ENCODE measurements around the gene SYT8. TPM values are rescaled to one million over a fixed set of nuclear protein-coding genes. Genes with fewer than 3 reads are reported as not detected.

The SYT8 gene
- total and polyA plus RNA-seq, 2 experiments from 2014 or later: not detected

GRCh38 chr11:1835671-1836010 is 851 bp downstream of the SYT8 start:
- H3K36me3 Mint-ChIP-seq (ENCODE audit: low read depth): no peaks in the 10 kb centered on the region
- Histone ChIP-seq H3K4me2 (no peak overlapping the region), H3K27ac (ENCODE audit: low read depth) (no peak overlapping the region), H3K9me2 (ENCODE audit: insufficient read depth) (no peaks in the 10 kb centered on the region), H3F3A (replicated peaks; ENCODE audit: low read depth) (no peaks in the 10 kb centered on the region), H3K27me3 (ENCODE audit: insufficient read depth) (no peaks in the 10 kb centered on the region), H2AFZ (no peak overlapping the region), H3K4me3 (no peak overlapping the region), H3K79me2 (replicated peaks; ENCODE audit: insufficient read depth) (no peaks in the 10 kb centered on the region), H3K36me3 (ENCODE audit: insufficient read depth) (no peaks in the 10 kb centered on the region), H4K20me1 (replicated peaks; ENCODE audit: insufficient read depth) (no peaks in the 10 kb centered on the region), H3K4me1 (ENCODE audit: insufficient read depth) (no peaks in the 10 kb centered on the region; the same call in 1 of the 2 replicates)
- H3K4me1 Mint-ChIP-seq: peaks cover 5% of the 10 kb centered on the region; the same call in 1 of the 3 replicates
- DNase-seq (ENCODE audit: low spot score): no peak
- H3K4me3 Mint-ChIP-seq: no peak overlapping the region
- H3K9me3 Mint-ChIP-seq: no peaks in the 10 kb centered on the region
- ATAC-seq: no peak
- H3K27me3 Mint-ChIP-seq (ENCODE audit: insufficient read depth, low read depth, poor library complexity): peaks cover 11% of the 10 kb centered on the region
- no peak overlapping the region for H3K27ac Mint-ChIP-seq
- TF ChIP-seq POLR2AphosphoS5 (IDR thresholded peaks at IDR 0.05; ENCODE audit: low read depth): no peak
- no peak for TF ChIP-seq ETS1 (IDR thresholded peaks at IDR 0.05)
- TF ChIP-seq CREB1 (CRISPR knock-in tag; IDR thresholded peaks at IDR 0.05; ENCODE audit: low read depth): no peak
- no peak for TF ChIP-seq CTCF (conservative IDR thresholded peaks at IDR 0.05; ENCODE audit: low read depth in 2 of 2)
- TF ChIP-seq NANOG (IDR thresholded peaks at IDR 0.05; ENCODE audit: borderline replicate concordance): no peak
- no peak for TF ChIP-seq ZNF331 (CRISPR knock-in tag; IDR thresholded peaks at IDR 0.05; ENCODE audit: low read depth)
- no peak for TF ChIP-seq EZH2 (IDR thresholded peaks at IDR 0.05; ENCODE audit: low read depth, unreplicated experiment)
- no peak for TF ChIP-seq STAT1 (IDR thresholded peaks at IDR 0.05; ENCODE audit: unreplicated experiment)
- no peak for TF ChIP-seq JUNB (IDR thresholded peaks at IDR 0.05; ENCODE audit: unreplicated experiment)
- TF ChIP-seq ZNF462 (CRISPR knock-in tag; IDR thresholded peaks at IDR 0.05): no peak
- no peak for TF ChIP-seq EZH2phosphoT487 (IDR thresholded peaks at IDR 0.05; ENCODE audit: unreplicated experiment)
- no peak for TF ChIP-seq ZNF114 (CRISPR knock-in tag; IDR thresholded peaks at IDR 0.05)
- no peak for TF ChIP-seq REST (IDR thresholded peaks at IDR 0.05; ENCODE audit: unreplicated experiment)

Data from GM23338 (cell line).